ENCODE measurements around the gene PAXX. TPM values are rescaled to one million over a fixed set of nuclear protein-coding genes. Genes with fewer than 3 reads are reported as not detected.

PAXX gene
- total RNA-seq, 1 donor from 2014 or later: 10.0 TPM

DNA sequence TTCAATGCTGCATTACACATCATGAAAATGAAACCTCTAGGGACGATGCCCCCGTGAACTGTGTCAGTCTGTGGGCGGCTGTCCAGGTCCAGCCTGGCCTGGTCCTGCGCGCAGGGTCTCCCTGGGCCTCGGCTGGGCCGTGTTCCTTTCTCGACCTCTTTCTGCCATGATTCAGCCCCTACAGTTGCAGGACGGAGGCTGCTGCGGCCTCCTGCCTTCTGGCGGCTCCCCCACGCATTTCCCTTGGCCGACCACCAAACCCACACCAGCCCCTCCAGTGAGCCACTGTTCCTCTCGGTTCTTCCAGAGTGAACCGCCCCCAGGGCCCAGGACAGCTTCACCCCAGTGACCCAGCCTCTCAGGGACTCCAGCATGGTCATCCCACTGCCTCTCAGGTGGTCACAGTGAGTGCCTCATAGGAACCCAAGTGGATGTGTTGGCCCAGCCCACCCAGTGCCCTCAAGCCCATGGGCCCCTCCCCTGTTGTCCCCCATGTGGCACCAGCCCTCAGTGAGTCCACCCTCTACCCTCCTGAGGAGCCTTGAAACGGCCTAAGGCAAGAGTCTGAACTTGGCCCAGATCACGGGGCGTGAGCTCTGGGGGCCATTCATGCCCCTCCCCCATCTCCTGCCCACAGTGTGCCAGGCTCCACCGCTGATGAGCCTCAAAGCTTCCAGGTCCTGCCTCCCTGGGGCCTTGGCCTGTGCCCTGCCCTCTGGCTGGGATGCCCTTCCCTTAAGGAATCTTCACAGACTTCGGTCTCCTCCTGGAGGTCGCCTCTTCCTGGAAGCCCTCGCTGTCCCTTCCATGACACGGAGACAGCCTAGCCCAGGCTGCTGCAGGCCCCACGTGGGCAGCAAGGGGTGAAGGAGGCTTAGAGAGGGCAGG lies 14.1 kb downstream of the PAXX start:
- no peak overlapping the region for H3K4me3 ChIP-seq (ENCODE audit: low read depth, low read length)
- H3K27me3 ChIP-seq (ENCODE audit: control insufficient read depth, insufficient read depth, low read length): no peaks in the 10 kb centered on the region
- peaks cover 2% of the 10 kb centered on the region for H3K36me3 ChIP-seq (ENCODE audit: control insufficient read depth, insufficient read depth, low read length)
- no peak for FAIRE-seq
- no peak for DNase-seq (ENCODE audit: low read depth)
- TF ChIP-seq, protein P1, sequence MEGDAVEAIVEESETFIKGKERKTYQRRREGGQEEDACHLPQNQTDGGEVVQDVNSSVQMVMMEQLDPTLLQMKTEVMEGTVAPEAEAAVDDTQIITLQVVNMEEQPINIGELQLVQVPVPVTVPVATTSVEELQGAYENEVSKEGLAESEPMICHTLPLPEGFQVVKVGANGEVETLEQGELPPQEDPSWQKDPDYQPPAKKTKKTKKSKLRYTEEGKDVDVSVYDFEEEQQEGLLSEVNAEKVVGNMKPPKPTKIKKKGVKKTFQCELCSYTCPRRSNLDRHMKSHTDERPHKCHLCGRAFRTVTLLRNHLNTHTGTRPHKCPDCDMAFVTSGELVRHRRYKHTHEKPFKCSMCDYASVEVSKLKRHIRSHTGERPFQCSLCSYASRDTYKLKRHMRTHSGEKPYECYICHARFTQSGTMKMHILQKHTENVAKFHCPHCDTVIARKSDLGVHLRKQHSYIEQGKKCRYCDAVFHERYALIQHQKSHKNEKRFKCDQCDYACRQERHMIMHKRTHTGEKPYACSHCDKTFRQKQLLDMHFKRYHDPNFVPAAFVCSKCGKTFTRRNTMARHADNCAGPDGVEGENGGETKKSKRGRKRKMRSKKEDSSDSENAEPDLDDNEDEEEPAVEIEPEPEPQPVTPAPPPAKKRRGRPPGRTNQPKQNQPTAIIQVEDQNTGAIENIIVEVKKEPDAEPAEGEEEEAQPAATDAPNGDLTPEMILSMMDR (IDR thresholded peaks at IDR 0.05; ENCODE audit: insufficient read depth, low read length, severe bottlenecking): no peak

DNA sequence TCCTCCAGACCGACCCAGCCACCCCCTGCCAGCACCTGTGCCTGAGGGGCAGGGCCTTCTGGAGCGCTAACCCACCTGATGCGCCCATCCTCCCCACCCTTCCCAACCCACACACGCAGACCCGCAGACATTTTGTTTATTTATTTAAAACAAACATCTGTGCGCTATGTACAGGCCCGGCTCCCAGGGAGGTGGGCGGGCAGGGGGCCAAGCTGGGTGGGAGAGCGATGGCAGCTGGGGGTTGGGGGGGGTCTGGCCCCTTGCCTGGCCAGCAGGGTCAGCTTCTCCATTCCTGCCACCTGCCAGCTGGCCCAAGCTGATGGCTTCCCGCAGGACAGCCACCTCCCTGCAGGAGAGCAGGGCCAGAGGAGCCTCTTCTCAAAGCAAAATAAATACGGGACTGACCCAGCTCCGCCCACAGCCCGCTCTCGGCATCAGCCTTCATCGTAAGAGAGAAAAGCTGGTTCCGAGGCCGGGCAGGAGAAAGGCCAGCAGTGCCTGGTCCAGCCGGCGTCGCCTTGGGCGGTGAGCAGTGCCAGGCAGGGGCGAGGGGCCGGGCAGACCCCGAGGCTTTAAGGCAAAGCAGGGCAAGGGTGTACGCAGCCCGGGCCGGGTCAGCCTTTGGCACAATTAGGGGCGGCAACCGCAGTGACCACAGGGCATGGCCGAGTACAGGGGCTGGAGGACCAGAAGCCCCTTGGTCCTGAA lies 15.0 kb downstream of the PAXX start:
- Histone ChIP-seq H3K27me3 (ENCODE audit: control insufficient read depth, insufficient read depth, low read length) (no peaks in the 10 kb centered on the region), H3K4me3 (ENCODE audit: low read depth, low read length) (no peak overlapping the region), H3K36me3 (ENCODE audit: control insufficient read depth, insufficient read depth, low read length) (peaks cover 4% of the 10 kb centered on the region)
- DNase-seq (ENCODE audit: low read depth) (no peak), FAIRE-seq (no peak)
- TF ChIP-seq, protein P1 (IDR thresholded peaks at IDR 0.05; ENCODE audit: insufficient read depth, low read length, severe bottlenecking): no peak

DNA sequence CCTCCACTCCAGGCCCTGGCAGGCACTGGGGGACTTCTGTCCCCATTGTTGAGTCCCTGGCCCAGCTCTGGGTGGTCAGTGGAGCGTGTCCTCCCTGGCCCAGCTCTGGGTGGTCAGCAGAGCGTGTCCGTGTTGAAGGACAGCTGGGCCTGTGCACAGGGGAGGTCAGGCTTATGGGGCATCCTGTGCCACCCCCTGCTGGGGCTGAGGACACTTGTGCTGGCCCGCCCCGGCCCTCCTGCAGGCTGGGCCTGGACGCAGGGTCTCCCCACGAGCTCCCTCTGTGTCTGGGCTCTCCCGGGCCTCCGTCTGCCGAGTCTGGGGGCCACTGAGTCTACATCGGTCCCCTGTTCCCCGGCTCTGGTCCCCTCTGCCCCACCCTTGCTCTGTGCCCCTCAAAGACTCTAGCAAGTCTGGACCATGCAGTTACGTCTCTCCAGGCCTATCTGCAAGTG lies 15.6 kb downstream of the PAXX start:
- Histone ChIP-seq H3K27me3 (ENCODE audit: control insufficient read depth, insufficient read depth, low read length) (no peaks in the 10 kb centered on the region), H3K4me3 (ENCODE audit: low read depth, low read length) (no peak overlapping the region), H3K36me3 (ENCODE audit: control insufficient read depth, insufficient read depth, low read length) (peaks cover 5% of the 10 kb centered on the region)
- no peak for DNase-seq (ENCODE audit: low read depth)
- TF ChIP-seq, protein P1 (IDR thresholded peaks at IDR 0.05; ENCODE audit: insufficient read depth, low read length, severe bottlenecking): no peak
- FAIRE-seq: no peak

DNA sequence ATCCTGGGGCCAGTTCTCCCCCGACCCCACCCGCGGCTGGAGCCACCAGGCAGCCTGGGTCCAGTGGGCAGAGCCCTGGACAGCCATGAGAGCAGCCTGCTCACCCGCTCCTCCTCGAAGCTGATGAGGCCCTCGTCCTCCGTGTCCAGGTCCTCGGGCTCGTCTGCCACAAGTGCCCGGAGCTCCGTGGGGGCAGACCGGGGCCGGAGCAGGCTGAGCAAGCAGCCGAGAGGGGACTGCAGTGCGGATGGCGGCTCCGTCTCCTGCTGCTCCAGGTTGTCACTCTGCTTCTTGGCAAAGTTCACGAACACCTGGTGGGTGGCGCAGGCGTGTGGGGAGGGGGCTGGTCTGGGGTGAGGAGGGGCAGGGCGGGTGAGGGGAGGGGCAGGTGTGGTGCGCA lies 16.1 kb downstream of the PAXX start:
- no peak overlapping the region for H3K4me3 ChIP-seq (ENCODE audit: low read depth, low read length)
- TF ChIP-seq, protein P1 (IDR thresholded peaks at IDR 0.05; ENCODE audit: insufficient read depth, low read length, severe bottlenecking): no peak
- DNase-seq (ENCODE audit: low read depth): no peak
- no peak for FAIRE-seq
- peaks cover 5% of the 10 kb centered on the region for H3K36me3 ChIP-seq (ENCODE audit: control insufficient read depth, insufficient read depth, low read length)
- no peaks in the 10 kb centered on the region for H3K27me3 ChIP-seq (ENCODE audit: control insufficient read depth, insufficient read depth, low read length)

DNA sequence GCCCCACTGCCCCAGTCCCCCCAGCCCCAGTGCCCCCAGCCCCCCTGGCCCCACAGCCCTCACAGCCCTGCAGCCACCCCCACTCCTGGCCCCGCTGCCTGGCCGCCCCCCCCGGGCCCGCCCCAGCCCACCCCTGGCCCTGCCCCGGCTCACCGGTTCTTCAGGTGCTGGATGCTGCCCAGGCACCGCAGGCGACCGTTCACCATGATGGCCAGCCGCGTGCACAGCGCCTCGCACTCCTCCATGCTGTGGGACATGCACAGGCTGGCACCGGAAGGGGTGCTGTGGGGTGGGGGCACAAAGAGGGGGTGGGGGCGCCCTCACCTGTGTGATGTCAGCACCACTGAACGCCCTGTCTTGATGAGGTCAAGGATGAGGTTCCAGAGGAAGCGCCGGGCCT lies 17.0 kb downstream of the PAXX start:
- DNase-seq (ENCODE audit: low read depth) (no peak), FAIRE-seq (no peak)
- TF ChIP-seq, protein P1 (IDR thresholded peaks at IDR 0.05; ENCODE audit: insufficient read depth, low read length, severe bottlenecking): no peak
- peaks cover 6% of the 10 kb centered on the region for H3K36me3 ChIP-seq (ENCODE audit: control insufficient read depth, insufficient read depth, low read length)
- H3K27me3 ChIP-seq (ENCODE audit: control insufficient read depth, insufficient read depth, low read length): no peaks in the 10 kb centered on the region
- H3K4me3 ChIP-seq (ENCODE audit: low read depth, low read length): no peak overlapping the region

Measured in bronchial epithelial cell (primary cell).